GM12865 (cell line): ENCODE measurements around the gene HNRNPAB.
"Not testable (repeated sequence)": the region's sequence is repeated elsewhere in the genome, so short reads cannot be mapped to it uniquely, and the experiment has no call there.

Experiments used
- DNase-seq: peaks from one replicate; pipeline ENCODE4 v3.0.0; 2010; ENCODE audit warnings: low read depth
- H3K4me3 ChIP-seq: 2 replicates; pipeline ENCODE4 v1.5.1; 2011; ENCODE audit warnings: mild to moderate bottlenecking, low read depth, low read length, control low read depth
- TF ChIP-seq, protein P1 (sequence below): IDR thresholded peaks from 2 replicates; pipeline ENCODE4 v1.5.1; 2011; ENCODE audit warnings: low read length, control low read depth, low read depth, inconsistent platforms; ENCODE audit not compliant: insufficient read depth; ENCODE audit errors: missing control alignments

Gene HNRNPAB

DNA sequence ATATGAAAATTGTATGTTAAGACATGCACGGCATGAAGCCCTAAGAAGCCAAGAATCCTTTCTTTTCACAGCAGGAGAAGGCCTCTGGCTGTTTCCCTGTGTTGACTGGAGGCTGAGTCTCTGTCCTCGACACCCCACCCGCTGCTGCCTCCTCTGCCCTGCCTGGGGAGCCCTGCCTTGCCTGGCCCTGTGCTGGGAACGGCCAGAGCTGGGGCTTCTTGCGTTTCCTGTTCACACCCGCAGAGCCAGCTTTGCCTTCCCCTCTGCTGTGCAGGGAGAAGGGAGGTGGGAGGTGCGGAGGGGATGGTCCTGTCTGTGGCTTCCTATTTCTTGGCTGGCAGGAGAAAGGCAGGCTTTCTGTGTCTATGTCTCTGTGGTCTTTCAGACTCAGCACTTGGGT, 10.3 kb upstream of the HNRNPAB start:
- TF ChIP-seq, protein P1, sequence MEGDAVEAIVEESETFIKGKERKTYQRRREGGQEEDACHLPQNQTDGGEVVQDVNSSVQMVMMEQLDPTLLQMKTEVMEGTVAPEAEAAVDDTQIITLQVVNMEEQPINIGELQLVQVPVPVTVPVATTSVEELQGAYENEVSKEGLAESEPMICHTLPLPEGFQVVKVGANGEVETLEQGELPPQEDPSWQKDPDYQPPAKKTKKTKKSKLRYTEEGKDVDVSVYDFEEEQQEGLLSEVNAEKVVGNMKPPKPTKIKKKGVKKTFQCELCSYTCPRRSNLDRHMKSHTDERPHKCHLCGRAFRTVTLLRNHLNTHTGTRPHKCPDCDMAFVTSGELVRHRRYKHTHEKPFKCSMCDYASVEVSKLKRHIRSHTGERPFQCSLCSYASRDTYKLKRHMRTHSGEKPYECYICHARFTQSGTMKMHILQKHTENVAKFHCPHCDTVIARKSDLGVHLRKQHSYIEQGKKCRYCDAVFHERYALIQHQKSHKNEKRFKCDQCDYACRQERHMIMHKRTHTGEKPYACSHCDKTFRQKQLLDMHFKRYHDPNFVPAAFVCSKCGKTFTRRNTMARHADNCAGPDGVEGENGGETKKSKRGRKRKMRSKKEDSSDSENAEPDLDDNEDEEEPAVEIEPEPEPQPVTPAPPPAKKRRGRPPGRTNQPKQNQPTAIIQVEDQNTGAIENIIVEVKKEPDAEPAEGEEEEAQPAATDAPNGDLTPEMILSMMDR = no peak
- no peak overlapping the region for H3K4me3 ChIP-seq
- no peak for DNase-seq

DNA sequence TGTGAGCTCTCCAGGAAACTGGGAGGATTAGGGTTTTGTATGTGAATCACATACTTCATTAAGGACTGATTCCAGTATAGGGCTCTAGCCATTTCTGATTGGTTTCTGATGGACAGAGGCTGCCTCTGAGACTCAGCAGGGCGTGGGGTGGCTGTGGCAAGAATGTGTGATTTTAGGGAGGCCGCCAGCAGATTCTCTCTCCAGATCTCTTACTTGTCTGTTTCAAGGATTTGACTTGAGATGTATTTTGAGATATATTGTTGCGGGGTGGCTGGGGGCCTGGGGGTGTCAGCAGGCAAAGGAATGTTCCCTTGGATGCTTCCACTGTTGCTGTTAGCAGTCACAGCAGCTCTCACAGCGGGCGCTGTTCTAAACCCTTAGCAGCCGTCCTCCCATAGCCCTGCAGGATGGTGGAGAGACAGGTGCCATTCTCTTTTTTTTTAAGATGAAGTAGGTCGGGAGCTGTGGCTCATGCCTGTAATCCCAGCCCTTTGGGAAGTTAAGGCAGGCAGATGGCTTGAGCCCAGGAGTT, 8.0 kb upstream of the HNRNPAB start:
- no peak for DNase-seq
- H3K4me3 ChIP-seq = no peak overlapping the region
- TF ChIP-seq, protein P1 = no peak

DNA sequence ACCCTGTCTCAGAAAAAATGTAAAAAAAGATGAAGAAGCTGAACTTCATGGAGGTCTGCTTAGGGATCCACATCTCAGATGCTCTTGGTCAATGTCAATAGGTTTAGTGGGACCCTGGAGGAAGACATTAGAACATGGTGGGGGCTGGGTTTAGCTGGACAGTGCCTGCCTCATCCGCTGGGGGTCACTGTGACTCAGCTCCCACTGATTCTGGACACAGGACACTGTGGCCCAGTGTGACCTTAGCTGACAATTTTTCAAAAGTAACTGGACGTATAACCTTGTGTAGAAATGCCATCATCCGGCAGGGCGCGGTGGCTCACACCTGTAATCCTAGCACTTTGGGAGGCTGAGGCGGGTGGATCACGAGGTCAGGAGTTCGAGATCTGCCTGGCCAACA, 7.3 kb upstream of the HNRNPAB start:
- DNase-seq = no peak
- H3K4me3 ChIP-seq = no peak overlapping the region
- TF ChIP-seq, protein P1 = peak; percentile 61

DNA sequence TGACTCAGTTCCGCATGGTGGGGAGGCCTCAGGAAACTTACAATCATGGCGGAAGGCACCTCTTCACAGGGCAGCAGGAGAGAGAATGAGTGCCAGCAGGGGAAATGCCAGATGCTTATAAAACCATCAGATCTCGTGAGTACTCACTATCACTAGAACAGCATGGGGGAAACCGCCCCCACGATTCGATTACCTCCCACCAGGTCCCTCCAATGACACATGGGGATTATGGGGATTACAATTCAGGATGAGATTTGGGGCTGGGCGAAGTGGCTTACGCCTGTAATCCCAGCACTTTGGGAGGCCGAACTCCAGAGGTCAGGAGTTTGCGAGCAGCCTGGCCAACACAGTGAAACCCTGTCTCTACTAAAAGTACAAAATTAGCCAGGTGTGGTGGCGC, 6.2 kb upstream of the HNRNPAB start:
- H3K4me3 ChIP-seq, DNase-seq: not testable (repeated sequence)

DNA sequence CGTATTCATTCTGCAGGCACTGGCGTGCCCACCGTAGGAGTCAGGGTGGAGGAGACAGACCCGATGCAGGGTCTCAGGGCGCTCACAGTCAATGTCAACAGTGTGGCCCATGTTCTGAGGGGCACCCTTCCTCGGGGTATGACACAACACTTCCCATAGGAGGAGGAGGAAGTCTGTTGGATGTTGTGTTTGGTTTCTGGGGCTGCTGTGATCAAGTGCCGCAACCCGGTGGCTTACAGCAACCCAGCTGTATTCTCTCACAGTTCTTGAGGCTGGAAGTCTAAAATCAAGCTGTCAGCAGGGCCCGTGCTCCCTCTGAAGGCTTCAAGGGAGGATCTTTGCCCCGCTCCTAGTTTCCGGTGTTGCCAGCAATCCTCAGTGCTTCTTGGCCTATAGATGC, 5.6 kb upstream of the HNRNPAB start:
- TF ChIP-seq, protein P1 = no peak
- DNase-seq = no peak
- H3K4me3 ChIP-seq = no peak overlapping the region

DNA sequence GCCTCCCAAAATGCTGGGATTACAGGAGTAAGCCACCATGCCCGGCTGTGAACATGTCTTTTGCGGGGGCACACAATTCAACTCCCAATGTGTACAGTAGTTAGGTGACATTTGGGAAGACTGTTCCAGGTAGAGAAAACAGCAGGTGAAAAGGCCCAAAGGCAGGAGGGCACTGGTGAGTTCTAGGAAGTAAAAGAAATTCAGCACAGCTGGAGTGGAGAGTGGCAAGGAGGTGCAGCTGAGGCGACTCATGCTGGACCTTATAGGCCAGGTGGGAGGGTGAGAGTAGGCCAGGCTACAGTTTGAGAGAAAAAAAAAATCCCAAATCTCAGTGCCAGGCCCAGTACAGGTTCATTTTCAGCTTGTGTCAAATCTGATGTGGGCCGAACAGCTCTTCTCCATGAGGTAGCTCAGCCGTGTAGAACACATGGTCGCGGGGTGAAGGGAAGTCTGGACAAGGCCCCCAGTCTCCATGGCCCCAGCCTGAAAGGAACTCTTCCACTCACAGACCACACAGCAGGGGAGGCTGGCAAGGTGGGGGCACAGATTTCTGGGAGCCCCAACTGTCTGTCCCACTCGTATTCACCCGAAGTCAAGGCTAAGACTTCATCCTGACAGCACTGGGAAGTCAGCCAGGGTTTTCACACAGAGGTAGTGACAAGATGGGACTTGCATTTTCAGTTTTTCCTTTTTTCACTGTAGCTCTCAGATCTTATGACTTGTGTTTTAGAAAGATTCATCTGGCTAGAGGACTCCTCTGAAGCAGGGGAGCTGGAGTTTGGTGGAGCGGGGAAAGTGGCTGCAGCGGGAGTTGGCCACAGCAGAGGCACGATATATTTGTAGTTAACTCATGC, 4.5 kb upstream of the HNRNPAB start:
- TF ChIP-seq, protein P1 = no peak

DNA sequence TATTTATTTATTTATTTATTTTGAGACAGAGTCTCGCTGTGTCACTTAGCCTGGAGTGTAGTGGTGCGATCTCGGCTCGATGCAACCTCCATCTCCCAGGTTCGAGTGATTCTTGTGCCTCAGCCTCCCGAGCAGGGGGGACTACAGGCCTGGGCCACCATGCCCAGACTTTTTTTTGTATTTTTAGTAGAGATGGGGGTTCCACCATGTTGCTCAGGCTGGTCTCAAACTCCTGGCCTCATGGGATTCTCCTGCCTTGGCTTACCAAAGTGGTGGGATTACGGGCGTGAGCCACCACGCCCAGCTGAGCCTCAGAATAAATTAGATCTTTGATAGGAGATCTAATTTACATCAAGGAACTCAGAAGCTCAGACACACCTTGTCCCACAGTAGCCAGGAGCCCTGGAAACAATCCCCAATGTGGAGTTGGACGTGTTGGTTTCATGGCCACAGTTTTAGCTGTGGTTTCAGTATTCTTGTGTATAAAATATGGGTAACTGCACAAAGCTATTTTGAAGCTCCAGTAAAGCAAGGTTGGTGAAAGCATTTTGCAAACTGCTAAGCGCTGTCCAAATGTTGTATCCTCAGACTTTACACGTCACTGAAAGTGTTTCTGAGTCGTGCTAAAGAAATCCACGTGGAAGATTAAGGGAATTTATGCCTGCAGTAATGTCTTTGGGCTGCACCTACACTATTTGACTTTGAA, 3.0 kb upstream of the HNRNPAB start:
- H3K4me3 ChIP-seq = no peak overlapping the region
- DNase-seq = no peak
- TF ChIP-seq, protein P1 = no peak

More for the DNA sequence above, 4.5 kb upstream of the HNRNPAB start:
- H3K4me3 ChIP-seq = no peak overlapping the region
- DNase-seq = no peak
